SIG-M5 (cell line): ENCODE results near the gene ELOVL3.
"Not testable (repeated sequence)": the region's sequence is repeated elsewhere in the genome, so short reads cannot be mapped to it uniquely, and the experiment has no call there.

Experiments
- DNase-seq: peaks from one replicate; lab custom pipeline; 2025; lab: John Stamatoyannopoulos, UW

The ELOVL3 gene, protein sequence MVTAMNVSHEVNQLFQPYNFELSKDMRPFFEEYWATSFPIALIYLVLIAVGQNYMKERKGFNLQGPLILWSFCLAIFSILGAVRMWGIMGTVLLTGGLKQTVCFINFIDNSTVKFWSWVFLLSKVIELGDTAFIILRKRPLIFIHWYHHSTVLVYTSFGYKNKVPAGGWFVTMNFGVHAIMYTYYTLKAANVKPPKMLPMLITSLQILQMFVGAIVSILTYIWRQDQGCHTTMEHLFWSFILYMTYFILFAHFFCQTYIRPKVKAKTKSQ

DNA sequence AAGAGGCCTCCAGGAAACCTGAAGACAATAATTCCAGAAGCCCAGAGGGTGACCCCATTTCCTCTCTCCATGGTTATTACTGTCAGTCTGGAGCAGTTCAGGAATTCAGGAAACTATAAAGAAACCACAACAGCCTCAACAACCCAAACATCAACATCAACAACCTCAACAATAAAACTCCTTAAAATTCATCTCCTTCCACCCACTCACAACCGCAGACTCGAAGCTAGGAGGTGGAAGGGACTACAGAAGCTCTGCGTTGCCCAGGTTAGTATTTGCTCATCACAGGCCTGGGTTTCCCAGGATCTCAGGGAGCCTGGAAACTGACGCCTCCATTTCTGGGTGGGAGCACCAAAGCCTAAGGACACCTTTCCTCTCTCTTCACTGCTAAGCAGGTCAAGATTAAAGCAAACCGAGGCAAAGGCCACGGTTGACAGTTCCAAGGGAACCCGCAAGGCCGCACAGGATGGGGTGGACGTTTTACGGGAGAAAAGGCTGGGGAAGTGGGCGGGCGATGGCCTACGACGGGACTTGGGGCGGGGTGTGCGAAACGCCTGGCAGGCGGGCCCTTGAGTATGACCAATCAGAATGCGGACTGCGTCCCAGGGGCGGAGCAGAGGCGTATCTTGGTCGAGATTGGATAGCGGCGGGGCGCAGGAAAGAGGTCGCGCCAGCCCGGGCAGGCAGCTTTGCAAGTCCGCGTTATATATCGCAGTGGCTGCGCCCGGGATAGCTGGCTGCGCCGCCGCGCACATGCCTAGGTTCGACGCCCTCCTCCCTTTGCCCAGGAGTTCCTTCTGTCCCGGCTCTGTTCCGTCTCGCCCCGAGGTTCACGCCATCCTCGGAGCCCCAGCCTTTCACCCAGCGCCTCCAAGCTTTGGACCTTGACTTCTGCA, at the start of gene ELOVL3:
TSS of gene ELOVL3 (plus strand) at position 654 of the 896 bp plus-strand sequence. CDS start 250 bp downstream, outside the sequence.
- DNase-seq: peak; percentile 80

DNA sequence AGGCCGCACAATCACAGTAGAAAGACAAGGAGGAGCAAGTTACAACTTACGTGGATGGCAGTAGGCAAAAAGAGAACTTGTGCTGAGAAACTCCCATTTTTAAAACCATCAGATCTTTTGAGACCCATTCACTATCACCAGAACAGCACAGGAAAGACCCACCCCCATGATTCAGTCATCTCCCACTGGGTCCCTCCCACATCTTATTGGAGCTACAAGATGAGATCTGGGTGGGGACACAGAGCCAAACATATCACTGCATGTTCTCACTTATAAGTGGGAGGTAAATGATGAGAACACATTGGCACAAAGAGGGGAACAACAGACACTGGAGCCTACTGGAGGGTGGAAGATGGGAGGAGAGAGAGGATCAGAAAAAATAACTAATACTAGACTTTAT, 41.5 kb upstream of the ELOVL3 start:
- no peak for DNase-seq

DNA sequence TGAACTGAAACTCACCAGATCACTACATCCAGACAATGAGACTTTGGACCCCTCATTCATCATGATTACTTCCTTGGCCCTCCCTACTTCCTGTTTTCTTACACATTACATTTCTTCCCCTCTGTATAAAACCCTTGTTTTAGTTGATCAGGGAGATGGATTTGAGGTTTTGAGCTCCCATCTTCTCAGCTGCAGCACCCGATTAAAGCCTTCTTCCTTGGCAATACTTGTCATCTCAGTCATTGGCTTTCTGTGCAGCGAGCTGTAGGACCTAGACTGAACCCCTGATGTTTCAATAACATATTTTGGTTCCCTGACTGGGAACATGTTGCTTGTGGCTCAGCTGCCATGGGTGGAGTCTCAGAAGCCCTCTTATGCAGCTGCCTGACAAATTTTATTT, 40.8 kb upstream of the ELOVL3 start:
- DNase-seq: no peak

DNA sequence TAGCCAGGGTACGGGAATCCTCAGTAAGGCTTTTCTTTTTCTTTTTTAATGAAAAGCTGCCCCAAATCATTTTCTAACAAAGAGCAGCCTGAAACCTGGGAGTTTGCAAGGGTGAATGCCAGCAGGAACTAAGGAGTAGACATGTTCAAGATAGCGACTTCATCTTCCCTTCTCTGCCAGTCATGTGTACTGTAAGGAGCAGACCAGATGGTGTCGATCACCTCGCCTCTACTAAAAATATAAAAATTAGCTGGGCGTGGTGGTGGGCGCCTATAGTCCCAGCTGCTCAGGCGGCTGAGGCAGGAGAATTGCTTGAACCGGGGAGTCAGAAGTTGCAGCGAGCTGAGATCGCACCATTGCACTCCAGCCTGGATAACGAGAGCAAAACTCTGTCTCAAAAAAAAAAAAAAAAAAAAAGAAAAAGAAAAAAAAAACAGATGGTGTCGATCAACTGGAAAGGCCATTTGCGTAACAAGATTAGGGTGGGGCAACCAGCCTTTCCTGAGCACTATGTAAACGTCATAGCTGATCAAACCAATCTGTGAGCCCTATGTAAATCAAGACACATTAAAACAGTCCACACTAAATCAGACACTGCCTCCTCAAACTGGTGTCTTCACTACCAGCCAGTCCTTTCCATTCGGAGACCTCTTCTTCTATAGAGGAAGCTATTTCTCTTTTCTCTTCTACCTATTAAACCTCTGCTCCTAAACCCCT, 40.1 kb upstream of the ELOVL3 start:
- DNase-seq: no peak

DNA sequence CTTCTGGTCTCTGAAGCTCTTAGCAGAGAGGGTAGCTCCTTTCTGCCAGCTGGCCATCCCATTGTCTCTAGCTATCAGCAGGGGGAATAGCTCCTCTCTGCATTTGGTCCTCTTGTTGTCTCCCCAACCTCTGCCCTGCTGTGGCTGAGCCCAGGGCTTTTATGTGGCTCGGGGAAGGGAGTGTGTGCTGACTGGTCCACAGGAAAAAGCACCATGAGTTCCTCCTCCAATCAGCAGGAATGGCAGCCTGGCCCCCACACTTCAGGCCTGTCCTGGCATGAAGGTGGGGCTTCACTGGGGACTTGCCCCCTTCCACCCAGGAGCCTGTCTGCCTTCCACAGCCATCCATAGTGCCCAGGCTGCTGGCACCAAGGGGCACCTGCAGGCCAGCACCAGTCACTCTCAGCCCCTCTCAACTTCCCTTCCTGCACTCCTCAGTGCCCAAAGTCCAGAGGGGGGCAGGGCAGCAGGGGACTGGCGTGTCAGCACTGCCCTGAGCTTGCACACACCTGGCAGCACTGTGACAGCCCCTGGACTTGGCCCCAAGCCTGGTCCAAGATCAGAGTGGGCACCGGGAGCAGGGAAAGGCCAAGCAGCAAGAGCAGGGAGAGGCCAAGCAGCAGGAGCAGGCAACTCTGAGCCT, 37.7 kb upstream of the ELOVL3 start:
- DNase-seq: no peak

DNA sequence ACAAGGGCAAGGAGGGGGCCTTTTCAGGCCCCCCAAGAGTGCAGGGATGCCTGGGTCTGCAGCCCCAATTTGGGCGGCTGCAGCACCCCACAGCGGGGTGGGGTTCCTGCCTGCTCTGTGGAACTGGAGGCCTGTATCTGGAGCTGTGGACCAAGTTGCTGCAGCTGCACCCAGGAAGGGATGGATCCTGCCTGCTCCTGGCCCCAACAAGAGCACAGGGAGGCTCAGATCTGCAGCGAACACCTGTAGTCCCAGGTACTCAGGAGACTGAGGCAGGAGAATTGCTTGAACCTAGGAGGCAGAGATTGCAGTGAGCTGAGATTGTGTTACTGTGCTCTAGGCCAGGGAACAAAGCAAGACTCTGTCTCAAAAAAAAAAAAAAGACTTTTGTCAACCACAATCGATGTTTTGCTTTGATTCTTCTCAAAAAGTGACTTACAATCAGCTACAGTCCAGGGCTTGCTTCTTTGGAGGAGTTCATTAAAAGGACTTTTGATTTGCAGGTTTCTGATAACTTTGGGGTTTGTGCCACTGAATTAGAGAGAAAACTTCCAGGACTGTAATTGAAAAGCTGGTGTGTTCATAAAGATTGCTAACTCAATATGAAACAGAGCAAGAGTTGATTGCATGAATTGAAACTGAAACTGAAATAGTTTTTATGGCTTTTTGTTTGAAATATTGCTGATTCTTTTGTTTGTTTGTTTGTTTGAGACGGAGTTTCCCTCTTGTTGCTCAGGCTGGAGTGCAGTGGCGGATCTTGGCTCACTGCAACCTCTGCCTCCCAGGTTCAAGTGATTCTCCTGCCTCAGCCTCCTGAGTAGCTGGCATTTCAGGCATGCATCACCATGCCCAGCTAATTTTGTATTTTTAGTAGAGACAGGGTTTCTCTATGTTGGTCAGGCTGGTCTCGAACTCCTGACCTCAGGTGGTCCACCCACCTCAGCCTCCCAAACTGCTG, 36.9 kb upstream of the ELOVL3 start:
- not testable (repeated sequence) for DNase-seq

DNA sequence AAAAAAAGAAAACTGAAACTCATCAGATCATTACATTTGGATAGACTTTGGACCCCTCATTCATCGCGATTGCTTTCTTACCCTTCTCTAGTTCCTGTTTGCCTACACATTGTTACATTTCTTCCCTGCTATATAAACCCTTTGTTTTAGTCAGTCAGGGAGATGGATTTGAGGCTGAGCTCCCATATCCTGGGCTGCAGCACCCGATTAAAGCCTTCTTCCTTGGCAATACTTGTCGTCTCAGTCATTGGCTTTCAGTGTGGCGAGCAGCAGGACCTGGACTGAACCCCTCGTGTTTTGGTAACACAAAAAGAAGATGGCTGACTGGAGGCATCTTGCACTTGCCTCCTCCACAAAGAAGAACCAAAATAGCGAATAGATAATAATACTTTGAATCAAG, 34.1 kb upstream of the ELOVL3 start:
- DNase-seq: no peak

DNA sequence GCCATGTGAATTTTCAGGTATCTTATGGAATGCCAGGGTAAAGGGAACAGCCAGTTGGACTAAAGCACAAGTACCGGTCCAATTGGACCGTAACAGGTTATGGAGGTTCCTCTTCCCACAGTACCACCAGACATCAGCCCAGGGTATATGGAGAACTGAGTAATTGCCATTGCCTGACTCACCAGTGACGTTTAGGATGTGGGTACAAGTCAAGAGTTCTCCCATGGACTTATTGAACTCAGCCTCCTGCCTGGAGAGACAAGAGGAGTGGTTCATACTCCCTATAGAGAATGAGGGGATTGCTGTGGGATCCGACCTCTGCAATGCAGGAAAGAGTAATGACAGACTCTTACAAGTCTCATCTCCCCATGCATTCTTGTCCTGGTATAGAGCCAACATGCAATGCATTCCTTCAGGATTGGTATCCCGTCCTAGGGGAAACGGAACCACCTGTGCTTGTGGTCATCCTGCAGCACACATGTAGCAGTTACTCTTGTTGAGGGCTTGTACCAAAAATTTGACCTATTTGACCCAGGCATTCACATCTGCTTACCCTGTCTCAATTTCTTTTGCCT, 30.7 kb upstream of the ELOVL3 start:
- no peak for DNase-seq

DNA sequence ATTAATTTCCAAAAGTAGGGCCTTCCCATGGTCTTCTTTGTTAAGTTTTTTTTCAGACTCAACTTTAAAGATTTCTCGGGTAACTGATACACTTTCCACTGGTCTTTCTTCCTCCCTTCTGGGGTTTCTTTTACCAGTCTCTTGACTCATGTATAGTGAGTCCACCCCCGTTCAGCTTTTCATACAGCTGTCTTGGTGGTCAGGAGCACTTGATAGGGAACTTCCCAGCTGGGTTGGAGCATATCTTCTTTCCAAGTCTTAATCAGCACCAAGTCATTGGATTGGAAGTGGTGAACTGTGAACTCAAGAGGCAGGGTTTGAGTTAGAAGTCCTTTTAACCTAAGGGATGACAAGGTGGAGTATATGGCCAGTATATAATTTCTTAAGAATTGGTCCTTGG, 29.2 kb upstream of the ELOVL3 start:
- no peak for DNase-seq

DNA sequence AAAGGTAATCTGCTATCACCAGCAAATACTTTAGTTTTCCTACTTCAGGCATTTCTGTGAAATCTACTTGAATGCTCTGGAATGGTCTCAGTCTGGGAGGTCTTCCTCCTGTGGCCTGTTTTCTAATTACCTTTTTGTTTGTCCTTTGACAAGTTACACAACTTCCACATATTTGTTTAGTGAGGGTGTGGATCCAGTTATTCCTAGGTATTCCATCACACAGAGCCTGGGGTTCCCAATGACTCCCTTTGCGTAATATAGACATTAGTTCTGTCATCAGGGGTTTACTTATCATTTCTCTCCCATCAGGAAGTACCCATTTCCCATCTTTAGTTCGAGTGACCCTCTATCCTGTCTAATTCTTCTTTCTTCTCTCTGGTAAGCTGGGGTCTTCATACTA, 28.1 kb upstream of the ELOVL3 start:
- no peak for DNase-seq

DNA sequence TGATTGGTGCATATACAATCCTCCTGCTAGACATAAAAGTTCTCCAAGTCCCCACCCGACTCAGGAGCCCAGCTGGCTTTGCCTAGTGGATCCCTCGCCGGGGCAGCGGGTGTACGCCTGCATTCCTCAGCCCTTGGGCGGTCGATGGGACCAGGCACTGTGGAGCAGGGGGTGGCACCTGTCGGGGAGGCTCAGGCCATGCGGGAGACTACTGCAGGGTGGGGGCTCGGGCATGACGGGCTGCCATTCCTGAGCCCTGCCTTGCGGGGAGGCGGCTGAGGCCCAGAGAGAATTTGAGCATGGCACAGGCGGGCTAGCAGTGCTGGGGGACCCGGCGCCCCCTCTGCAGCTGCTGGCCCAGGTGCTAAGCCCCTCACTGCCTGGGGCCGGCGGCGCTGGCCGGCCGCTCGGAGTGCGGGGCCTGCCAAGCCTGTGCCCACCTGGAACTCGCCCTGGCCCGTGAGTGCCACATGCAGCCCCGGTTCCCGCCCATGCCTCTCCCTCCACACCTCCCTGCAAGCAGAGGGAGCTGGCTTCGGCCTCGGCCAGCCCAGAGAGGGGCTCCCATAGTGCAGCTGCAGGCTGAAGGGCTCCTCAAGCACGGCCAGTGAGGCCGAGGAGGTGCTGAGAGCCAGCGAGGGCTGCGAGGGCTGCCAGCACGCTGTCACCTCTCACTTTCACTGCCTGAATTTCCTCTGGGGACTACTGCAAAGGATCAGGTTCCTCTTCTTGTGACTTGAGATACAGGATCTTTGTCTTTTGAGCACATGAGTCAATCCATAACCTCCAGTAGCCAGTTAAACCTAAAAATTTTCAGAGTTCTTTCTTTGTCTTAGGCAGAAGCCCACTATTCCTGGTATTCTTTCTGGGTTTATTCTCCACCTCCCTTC, 25.1 kb upstream of the ELOVL3 start:
- no peak for DNase-seq

DNA sequence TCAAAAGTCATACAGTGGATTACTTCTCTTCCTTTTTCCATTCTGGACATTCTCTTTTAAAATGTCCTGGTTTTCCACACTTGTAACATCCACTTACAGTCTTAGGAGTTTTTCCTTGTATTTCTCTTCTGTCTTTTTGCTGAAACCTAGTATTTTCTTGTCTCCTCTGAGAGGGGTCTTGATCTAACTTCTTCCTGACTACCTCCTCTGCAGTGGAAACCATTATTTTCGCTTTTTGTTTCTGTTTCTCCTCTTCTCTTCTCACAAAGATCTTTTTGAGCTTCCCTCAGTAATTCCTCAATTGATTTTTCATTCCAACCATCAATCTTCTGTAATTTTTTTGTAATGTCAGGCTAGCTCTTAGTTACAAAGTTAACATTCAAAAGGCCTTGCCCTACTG, 23.7 kb upstream of the ELOVL3 start:
- no peak for DNase-seq

DNA sequence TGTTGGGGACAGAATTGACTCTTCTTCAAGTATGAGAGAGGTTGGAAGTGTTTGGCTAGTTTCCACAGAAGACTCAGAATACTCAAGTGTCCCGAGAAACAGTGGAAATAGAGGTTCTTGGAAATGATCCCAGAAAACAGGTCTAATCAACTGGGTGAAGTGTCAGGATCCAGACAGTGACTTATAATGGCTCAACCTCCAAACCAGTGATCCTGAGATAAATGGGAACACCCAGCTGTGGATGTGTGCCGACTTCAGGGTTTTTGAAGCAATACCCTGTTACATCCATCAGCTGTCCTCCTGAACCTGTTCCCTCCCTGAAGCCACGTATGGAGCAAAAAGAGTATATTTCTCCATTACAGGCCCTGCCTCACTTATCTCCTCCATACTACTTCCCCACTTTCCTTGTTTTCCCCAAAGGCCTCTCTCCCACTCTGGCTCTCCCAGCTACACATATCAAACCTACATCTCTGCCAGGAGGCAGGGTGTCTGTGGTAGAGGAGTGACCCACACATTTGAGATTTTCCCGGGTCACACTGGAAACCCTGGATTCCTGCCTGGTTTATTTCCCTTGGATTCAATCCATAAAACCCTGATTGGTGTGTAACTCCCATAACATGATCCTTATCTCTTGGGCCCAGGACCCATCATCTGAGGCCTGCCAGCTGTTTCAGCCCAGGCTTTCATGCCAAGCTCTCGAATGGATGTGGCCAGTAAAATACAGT, 17.6 kb upstream of the ELOVL3 start:
- DNase-seq: no peak

DNA sequence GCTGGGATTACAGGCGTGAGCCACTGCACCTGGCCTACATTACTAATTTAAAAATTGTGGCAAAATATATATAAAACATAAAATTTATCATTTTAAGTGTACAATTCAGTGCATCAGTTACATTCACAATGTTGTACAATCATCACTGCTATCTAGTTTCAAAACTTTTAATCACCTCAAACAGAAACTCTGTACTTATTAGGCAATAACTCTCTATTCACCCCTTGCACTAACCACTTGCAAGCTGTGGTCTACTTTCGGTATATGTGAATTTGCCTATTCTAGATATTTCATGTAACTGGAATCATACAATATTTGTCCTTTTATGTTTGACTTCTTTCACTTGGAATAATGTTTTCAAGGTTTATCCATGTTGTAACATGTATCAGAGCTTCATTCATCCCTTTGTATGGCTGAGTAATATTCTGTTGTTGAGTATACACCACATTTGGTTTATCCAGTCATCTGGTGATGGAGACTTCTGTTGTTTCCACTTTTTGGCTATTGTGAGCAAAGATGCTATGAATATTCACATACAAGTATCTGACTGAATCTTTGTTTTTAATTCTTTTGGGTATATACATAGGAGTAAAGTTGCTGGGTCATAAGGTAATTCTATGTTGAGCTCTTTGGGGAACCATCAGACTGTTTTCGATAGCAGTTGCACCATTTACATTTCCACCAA, 14.3 kb upstream of the ELOVL3 start:
- DNase-seq: no peak

DNA sequence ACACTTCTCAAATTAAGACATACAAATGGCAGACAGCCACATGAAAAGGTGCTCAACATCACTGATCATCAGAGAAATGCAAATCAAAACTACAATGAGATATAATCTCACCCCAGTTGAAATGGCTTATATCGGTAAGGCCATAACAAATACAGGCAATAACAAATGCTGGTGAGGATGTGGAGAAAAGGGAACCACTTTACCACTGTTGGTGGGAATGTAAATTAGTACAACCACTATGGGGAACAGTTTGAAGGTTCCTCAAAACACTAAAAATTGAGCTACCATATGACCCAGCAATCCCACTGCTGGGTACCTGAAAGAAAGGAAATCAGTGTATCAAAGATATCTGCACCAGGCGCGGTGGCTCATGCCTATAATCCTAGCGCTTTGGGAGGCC, 12.5 kb upstream of the ELOVL3 start:
- DNase-seq: not testable (repeated sequence)

DNA sequence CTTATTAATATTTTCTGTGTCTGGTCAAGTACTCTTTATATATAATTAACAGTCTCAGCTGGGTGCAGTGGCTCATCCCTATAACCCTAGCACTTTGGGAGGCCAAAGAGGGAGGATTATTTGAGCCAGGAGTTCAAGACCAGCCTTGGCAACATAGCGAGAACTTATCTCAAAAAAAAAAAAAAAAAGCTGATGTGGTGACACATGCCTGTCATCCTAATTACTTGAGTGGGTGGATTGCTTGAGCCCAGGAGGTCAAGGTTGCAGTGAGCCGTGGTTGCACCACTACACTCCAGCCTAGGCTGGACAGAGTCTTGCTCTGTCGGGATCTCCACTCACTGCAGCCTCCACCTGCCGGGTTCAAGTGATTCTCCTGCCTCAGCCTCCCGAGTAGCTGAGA, 6.7 kb upstream of the ELOVL3 start:
- no peak for DNase-seq

DNA sequence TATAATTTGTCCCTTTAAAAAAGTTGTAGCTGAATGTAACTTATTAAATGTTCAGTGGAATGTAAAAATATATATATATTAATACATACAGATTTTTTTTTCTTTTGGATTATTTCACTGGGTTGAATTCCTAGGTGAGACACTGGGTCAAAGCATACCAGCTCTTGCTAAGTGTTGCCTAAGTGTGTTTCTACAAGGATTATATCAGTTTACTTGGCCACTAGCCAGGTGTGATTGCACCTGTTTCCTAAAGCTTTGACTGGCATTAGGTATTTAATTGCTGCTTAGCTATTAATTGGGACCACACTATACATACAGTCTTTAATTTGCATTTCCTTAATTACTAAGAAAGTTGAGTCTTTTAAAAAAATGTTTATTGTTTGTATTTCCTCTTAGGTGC, 5.5 kb upstream of the ELOVL3 start:
- no peak for DNase-seq

DNA sequence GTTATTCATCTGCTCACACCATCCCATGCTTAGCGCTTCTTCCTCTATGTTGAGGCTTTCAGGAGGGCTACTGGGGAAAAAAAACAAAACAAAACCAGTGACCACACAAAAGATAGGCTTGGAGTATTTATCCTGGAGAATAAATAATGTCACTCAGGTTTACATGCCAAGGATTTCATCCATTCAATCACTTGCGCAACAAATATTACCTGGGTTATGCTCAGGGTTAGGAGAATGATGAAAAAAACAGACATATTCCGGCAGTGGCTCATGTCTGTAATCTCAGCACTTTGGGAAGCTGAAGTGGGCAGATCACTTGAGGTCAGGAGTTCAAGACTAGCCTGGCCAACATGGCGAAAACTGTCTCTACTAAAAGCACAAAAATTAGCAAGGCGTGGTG, 3.3 kb upstream of the ELOVL3 start:
- DNase-seq: no peak

DNA sequence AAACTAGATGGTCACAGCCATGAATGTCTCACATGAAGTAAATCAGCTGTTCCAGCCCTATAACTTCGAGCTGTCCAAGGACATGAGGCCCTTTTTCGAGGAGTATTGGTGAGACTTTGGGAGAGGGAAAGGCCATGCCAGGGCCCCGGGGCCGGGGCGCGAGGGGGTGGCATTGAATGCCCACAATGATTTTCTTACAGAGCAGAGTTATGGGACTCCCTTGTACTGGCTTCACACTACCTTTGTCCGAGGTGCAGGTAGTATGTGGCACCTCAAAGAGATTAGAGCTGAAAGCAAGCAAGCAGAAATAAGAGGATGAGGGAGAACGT, 407 bp downstream of the ELOVL3 start:
- DNase-seq: no peak
